Body of pancreas (tissue), 4 donors: Measurements from ENCODE around the gene MACF1.

ENCODE experiments used
- CTCF ChIP-seq, 7 experiments: fragments of 450-650 bp in 4 of 7; fragments of 200-600 bp in 3 of 7; sonication (generic) in 3 of 7; IDR thresholded peaks; one replicate each; pipeline ENCODE4 v1.5.1; 2016 to 2019; ENCODE audit warnings: antibody characterized with exemption in 7 of 7
- POLR2A ChIP-seq, 3 donors: fragments of 450-650 bp; IDR thresholded peaks; one replicate each; pipeline ENCODE4 v1.6.1; 2016; ENCODE audit warnings: antibody characterized with exemption in 3 of 3, mild to moderate bottlenecking in 2 of 3

DNA sequence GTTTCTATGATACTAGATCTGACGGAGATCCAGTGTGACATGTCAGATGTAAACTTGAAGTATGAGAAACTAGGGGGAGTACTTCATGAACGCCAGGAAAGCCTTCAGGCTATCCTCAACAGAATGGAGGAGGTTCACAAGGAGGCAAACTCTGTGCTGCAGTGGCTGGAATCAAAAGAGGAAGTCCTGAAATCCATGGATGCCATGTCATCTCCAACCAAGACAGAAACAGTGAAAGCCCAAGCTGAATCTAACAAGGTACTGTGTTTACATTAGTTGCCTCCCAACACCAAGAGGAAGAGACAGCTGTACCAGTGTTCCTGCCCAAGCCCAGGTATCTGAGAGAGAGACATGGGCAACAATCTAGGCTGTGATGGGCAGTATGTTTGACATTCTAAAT is 174.7 kb downstream of the MACF1 start:
- TF ChIP-seq CTCF (IDR thresholded peaks at IDR 0.05) (no peak), POLR2A (IDR thresholded peaks at IDR 0.05) (no peak)
